NCI-H2196 treated with DMSO at 0.1 percent for 48 hours (cell line): ENCODE data around the gene WIF1.

ENCODE experiments used
- DNase-seq: peaks from one replicate; lab custom pipeline; 2025; ENCODE audit not compliant: unreplicated experiment; lab: John Stamatoyannopoulos, UW

WIF1 gene

GRCh38 chr12:65025136-65025535, 96.0 kb downstream of the WIF1 start:
- no peak for DNase-seq

- no peak for DNase-seq
Observed at GRCh38 chr12:65023485-65023884, 97.6 kb downstream of the WIF1 start.

- DNase-seq: no peak
Observed at GRCh38 chr12:65022960-65023359, 98.1 kb downstream of the WIF1 start.

- no peak for DNase-seq
Observed at GRCh38 chr12:65022421-65022820, 98.7 kb downstream of the WIF1 start.

- DNase-seq: no peak
Observed at GRCh38 chr12:65019696-65020234, 101.3 kb downstream of the WIF1 start.

- DNase-seq: no peak
Observed at GRCh38 chr12:65016881-65017650, 104.0 kb downstream of the WIF1 start.

GRCh38 chr12:65015850-65016249, 105.3 kb downstream of the WIF1 start:
- DNase-seq: no peak

- DNase-seq: no peak
Observed at GRCh38 chr12:65014504-65015271, 106.4 kb downstream of the WIF1 start.

- no peak for DNase-seq
Observed at GRCh38 chr12:65010437-65010836, 110.7 kb downstream of the WIF1 start.

GRCh38 chr12:65005716-65006115, 115.4 kb downstream of the WIF1 start:
- DNase-seq: no peak

GRCh38 chr12:65004270-65004669, 116.8 kb downstream of the WIF1 start:
- no peak for DNase-seq
